ENCODE data around the gene ACAT2. TPM values are rescaled to one million over a fixed set of nuclear protein-coding genes. Genes with fewer than 3 reads are reported as not detected.
"Not testable (repeated sequence)": the region's sequence is repeated elsewhere in the genome, so short reads cannot be mapped to it uniquely, and the experiment has no call there.

The ACAT2 gene
- total RNA-seq, 1 donor from 2014 or later = 5.2 TPM

- intact Hi-C loops (cut with DNase I) = loop anchor here (1.0 kb wide), 1 partner anchor 97 kb away; no protein-coding TSS in a partner anchor
- ATAC-seq (no peak), DNase-seq (ENCODE audit: missing footprints) (no peak)
Measured at GRCh38 chr6:159790956-159791598, 29.2 kb downstream of the ACAT2 start.

GRCh38 chr6:159794976-159795375 is 33.1 kb downstream of the ACAT2 start:
- intact Hi-C loops (cut with DNase I); DNase-seq (ENCODE audit: missing footprints); ATAC-seq: not testable (repeated sequence)

DNA sequence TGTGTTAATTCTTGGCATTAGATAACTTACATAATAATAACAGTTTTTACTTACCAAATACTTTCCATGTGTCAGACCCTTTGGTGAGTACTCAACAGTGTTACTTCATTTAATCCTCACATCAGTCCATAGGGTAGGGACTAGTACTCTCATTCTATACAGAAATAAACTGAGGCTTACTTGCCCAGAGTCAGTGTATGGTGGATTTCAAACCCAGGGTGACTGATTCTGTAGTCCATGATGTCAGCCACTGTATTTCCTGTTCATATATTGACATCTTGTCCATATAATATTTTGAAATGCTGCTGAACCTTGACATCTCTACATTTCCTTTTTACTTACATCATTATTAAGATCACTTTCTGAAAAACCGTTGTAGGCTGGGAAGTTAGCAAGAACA is 35.7 kb downstream of the ACAT2 start:
- no peak for ATAC-seq
- DNase-seq (ENCODE audit: missing footprints) = no peak
- intact Hi-C loops (cut with DNase I) = no loop called here

DNA sequence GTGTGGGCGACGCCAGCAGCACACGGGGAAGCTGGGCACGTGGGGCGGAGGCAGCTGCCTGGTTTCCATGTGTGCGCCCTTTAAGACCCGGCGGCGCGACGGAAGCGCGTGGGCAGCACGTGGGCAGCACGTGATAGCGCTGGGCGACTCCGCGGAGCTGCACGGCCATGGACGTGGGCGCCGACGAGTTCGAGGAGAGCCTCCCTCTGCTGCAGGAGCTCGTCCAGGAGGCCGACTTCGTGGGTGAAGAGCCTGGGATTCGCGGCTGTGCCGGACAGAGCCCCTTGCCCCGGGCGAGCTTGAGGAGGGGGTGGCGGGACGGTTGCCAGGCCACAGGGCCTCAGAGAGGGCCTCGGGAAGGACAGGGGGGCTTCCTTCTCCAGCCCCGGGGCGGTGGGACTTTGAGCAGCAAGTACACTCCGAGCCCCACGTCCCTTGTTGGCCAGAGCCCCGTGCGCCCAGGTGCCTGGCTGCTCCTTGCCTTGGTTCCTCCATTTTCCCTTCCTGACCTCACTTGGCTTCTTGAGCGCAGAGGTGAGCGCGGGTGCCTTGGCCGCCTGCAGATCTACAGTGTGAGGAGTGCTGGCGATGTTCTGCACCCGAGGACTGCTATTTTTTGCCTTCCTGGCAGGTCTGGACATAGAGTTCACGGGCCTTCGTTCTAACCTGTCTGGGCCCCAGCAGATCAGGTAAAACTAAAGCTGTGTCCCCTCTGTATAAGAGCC is 38.5 kb downstream of the ACAT2 start, which contains the start of gene PNLDC1:
PNLDC1 (plus strand) TSS at position 136 of the 725 bp plus-strand sequence; CDS start at position 168, 32 bp downstream.
- ATAC-seq = no peak
- intact Hi-C loops (cut with DNase I) = no loop called here
- DNase-seq (ENCODE audit: missing footprints) = no peak

DNA sequence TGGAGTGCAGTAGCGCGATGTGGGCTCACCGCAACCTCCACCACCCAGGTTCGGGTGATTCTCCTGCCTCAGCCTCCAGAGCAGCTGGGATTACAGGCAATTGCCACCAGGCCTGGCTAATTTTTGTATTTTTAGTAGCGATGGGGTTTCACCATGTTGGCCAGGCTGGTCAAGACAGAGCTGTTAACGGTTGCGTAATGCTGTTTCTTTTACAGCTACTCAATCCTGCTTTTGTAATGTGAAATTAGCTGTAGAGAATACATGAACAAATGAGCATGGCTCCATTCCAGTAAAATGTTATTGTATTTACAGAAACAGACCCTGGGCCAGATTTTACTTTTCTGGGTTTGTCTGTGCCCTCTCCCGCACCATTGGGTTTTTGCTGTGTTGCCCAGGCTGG is 40.1 kb downstream of the ACAT2 start:
- intact Hi-C loops (cut with DNase I) = no loop called here
- ATAC-seq (no peak), DNase-seq (ENCODE audit: missing footprints) (no peak)

DNA sequence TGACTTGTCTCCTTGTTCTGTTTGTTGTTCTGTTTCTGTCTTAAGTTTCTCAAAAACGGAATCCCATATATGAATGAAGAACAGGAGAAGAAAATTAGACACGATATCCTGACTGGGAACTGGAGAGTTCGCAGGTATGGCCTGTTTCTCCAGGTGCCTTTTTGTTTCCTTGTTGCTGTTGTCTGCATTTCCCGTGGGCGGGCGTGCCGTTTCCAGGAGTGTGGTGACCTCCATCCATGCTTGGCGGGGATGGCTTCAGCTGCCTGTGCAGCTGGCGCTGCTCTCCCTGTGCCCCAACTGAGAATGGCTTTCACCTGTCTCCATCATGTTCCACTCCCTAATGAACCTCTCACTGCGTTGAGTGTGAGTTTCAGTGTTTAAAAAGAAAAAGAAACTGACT is 42.7 kb downstream of the ACAT2 start:
- no peak for ATAC-seq
- intact Hi-C loops (cut with DNase I) = no loop called here
- DNase-seq (ENCODE audit: missing footprints) = no peak

DNA sequence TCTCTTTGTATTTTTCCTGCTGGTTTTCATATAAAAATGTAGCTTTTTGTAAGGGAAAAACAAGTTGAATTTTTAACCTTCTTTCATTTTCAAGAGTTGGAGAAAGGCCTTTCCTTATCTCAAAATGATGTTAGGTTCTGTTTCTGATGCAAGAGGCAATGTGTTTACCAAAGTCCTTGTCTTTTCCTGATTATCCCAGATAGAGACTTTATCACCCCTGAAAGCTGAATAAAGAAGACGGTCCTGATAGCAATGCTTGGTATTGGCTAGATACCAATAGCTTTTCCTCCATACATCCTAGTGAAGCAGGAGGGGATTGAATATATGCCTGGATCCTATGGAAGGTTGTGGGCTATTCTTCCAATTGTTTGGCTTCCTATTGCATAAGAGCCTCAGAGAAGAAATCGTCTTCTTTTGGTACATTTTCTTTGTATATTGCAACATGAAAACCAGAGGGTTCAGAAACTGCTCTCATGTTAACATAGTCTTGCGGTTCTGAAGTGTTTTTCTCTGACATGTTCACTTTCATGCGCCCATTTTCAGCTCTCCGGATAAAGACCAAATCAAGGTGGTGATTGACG is 43.7 kb downstream of the ACAT2 start:
- ATAC-seq (no peak), DNase-seq (ENCODE audit: missing footprints) (no peak)
- intact Hi-C loops (cut with DNase I) = no loop called here

DNA sequence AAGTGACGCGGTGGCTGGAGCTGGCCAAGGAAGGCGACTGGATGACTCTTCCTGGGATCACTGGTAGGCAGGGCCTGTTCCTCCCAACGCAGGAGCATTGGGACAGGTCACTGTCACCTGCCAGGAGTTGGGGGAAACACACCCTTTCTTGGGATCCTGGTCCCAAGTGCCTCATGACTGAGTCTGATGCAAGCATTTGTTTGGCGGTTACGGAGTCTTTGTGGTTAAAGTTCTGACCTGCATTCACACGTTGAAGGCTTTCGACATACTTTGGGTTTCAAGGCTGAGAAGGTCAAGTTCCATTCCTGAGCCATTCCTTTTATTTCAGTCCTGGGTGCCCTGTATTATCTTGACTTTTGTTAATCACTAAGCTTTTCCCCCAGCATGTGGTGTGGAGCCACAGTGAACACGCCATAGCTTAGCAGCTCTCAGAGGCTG is 44.2 kb downstream of the ACAT2 start:
- ATAC-seq = no peak
- intact Hi-C loops (cut with DNase I) = no loop called here
- DNase-seq (ENCODE audit: missing footprints) = no peak

- DNase-seq (ENCODE audit: missing footprints) (no peak), ATAC-seq (no peak)
- intact Hi-C loops (cut with DNase I) = no loop called here
Measured at GRCh38 chr6:159807150-159807858, 45.5 kb downstream of the ACAT2 start.

- intact Hi-C loops (cut with DNase I) = no loop called here
- no peak for DNase-seq (ENCODE audit: missing footprints)
Measured at GRCh38 chr6:159808647-159809046, 46.8 kb downstream of the ACAT2 start.

DNA sequence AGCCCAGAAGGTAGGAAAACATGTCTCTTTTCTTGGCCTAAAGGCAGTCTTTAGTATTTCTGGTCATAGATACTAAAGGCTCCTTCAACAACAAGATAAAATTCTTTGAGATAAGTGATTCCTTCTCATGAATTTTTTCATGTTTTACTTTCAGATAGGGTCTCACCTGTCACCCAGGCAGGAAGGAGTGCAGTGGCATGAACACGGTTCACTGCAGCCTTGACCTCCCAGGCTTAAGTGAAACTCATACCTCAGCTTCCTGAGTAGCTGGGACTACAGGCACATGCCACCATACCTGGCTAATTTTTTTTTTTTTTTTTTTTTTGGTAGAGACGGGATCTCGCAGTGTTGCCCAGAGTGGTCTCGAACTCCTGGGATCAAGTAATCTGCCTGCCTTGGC is 47.3 kb downstream of the ACAT2 start:
- intact Hi-C loops (cut with DNase I) = no loop called here
- ATAC-seq (no peak), DNase-seq (ENCODE audit: missing footprints) (no peak)

More at GRCh38 chr6:159808647-159809046, 46.8 kb downstream of the ACAT2 start:
- no peak for ATAC-seq

DNA sequence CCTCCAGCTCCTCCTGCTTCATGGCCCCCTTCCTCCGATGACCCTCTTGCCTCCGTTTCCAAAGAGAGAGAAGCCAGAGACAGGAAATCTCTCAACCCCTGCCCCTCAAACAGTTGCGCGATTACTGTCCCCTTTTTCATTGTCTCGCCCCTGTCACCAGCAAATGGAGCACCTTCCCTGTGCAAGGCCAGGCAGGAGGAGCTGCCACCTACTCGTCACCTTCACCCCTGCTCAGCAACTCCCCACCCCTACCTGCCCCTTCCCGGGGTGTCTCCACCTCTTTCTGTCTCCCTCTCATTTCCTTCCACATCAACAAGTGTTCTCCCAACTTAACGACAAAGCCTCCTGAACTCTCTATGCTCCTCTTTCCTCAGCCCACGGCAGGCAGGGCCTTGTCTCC is 51.9 kb downstream of the ACAT2 start:
- DNase-seq (ENCODE audit: missing footprints) = no peak

GRCh38 chr6:159815410-159815809 is 53.6 kb downstream of the ACAT2 start:
- intact Hi-C loops (cut with DNase I) = no loop called here
- no peak for DNase-seq (ENCODE audit: missing footprints)
- no peak for ATAC-seq

More for the DNA sequence above, 51.9 kb downstream of the ACAT2 start:
- intact Hi-C loops (cut with DNase I) = no loop called here
- ATAC-seq = no peak

- DNase-seq (ENCODE audit: missing footprints); ATAC-seq; intact Hi-C loops (cut with DNase I): not testable (repeated sequence)
Measured at GRCh38 chr6:159816775-159817174, 54.9 kb downstream of the ACAT2 start.

GRCh38 chr6:159817951-159818739 is 56.3 kb downstream of the ACAT2 start:
- ATAC-seq (no peak), DNase-seq (ENCODE audit: missing footprints) (no peak)
- intact Hi-C loops (cut with DNase I) = no loop called here

- ATAC-seq (no peak), DNase-seq (ENCODE audit: missing footprints) (no peak)
- intact Hi-C loops (cut with DNase I) = no loop called here
Measured at GRCh38 chr6:159819098-159819497, 57.3 kb downstream of the ACAT2 start.

- ATAC-seq (no peak), DNase-seq (ENCODE audit: missing footprints) (no peak)
- intact Hi-C loops (cut with DNase I) = no loop called here
Measured at GRCh38 chr6:159819932-159820640, 58.2 kb downstream of the ACAT2 start.

GRCh38 chr6:159821122-159821521 is 59.3 kb downstream of the ACAT2 start:
- intact Hi-C loops (cut with DNase I) = no loop called here
- ATAC-seq (no peak), DNase-seq (ENCODE audit: missing footprints) (no peak)

Measured in Right ventricle myocardium inferior (tissue), 1 donor.